Activated CD4-positive, alpha-beta T cell treated with anti-CD3 and anti-CD28 coated beads for 4 hours (primary cell): ENCODE results near the gene TST.

ENCODE experiments used
- DNase-seq, 2 donors: peaks; one replicate each; pipeline ENCODE4 v3.0.0-alpha.2; 2020

Gene TST

DNA sequence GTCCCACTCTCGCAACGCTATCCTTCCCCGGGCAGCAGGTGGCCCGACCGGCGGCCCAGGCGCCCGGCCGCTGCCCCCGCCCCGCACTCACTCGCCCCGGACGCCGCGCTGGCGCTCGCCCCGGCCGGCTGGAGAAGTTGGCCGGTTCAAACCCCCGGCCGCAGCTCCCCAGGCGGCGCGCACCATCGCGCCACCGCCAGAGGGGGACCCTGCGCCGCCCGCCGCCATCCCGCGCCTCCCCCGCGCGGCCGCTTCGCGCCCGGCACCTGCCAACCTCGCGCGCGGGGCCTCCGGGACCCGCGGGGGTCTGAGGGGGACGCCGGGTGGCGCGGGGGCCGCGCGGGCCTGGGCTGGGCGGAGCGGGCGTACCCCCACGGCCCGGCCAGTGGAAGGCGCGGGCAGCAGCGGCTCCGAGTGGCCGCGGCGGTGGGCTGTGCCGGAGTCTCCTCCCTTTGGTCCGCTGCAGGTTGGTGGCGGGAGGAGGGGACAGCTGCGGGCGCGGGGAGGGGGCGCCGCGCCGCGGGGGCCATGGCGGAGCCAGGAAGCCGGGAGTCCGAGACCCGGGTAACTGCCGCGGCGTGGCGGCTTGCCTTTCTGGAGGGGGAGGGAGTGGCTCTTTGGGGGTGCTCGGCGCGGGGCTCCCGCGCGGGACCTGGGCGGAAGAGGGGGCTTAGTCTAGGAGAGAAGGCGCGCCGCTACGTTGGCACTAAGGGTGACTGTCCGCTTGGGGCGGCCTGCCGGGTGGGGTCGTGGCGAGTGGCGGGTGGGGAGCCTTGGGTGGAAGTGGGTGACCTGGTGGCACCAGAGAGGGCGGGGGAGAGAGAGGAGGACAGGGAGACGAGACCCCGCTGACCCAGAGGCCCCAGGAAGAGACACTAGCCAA is at the start of gene TST, which contains the start of gene MPST:
Gene TST, minus strand, starts transcription at position 139 of the 883 bp plus-strand sequence. CDS start 715 bp downstream, outside the sequence.
Gene MPST, plus strand, starts transcription at position 434 of the 883 bp plus-strand sequence. Its CDS starts 95 bp downstream, at position 529.
- DNase-seq: peak; percentile 15

DNA sequence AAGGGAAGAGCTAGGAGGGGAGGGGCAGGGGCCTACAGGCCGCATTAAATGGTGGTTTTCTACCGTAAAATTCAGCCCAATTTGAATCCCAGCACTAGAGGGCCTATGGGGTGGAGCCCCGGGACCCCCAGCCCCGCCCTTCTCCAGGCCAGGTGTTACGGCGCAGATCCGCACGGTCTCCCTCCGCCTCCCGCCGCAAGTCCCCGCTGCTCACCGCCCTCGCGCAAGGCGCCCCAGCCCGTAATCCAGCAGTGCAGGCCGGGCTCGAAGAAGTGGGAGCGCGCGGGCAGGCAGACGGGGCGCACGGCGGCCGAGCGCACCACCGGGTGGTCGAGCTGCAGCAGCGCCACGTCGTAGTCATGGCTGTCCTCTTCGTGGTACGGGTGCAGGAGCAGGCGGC is 49.6 kb upstream of the TST start:
- no peak for DNase-seq

DNA sequence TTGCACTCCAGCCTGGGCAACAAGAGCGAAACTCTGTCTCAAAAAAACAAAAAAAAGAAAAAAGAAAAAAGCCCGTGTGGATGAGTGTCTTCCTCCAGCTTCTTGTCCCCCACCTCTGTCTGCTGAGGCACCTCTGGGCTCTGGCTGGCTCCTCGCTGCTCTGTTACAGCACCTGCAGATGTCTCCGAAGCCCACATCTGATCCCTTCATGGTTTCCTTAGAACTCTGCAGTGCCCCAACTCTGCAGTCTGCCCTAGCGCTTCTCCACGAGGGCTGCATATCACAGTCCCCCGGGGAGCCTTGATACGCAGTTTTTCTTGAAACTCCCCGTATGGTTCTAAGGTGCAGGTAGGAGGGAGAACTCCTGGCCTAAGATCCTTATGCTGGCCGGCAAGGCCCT is 48.2 kb upstream of the TST start:
- DNase-seq: no peak

DNA sequence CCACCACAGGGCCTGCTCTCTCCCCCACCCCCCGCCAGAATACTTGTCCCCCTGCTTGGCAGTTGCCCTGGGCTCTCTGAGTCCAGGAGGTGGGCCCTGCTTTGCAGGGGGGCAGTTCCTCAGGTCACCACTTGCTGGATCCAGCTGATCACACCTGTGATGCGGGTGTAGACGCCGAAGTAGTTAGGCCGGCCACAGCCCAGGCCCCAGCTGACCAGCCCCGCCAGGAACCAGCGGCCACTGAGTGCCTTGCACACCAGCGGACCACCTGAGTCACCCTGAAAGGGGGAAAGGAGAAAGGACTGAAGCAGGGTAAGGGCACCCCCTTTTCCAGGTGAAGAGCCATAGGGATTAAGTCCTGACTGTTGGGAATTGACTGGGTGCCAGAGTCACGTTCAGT is 46.7 kb upstream of the TST start:
- DNase-seq: no peak

DNA sequence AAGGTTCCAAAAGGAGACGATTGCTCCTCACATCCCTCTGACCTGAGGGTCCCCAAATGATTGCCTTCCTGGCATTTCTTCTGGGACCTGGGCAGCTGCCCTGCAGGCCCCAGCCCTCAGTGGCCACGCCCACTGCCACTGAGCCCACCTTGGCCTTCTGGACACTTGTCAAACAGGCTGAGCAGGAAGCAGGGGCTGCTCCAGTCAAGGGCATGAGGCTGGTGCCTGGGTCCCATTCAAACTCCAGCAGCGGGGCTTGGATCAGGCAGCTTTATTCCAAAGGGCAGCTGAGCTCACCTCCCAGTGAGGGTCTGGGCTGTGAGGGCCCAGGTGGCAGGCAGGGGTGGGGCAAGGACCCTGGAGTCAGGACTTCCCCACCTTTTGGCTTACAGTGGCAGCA is 45.9 kb upstream of the TST start:
- no peak for DNase-seq

DNA sequence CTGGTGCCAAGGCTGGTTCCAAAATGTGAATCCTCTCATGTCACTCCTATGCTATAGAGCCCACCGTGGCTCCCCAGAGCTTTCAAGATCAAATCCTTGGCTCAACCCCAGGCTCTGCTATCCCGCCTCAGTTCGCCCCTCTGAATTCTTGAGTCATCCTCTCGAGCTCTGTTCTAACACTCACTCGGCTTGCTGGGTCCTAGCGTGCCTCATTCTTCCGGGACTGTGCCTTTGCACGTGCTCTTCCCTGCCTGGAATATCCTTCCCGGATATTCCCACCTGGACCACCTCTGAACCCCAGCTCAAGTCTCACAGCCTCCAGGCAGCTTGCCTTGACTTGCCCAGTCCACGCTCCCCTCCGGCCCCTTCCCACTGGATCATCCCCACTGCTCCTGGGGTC is 45.3 kb upstream of the TST start:
- DNase-seq: no peak

DNA sequence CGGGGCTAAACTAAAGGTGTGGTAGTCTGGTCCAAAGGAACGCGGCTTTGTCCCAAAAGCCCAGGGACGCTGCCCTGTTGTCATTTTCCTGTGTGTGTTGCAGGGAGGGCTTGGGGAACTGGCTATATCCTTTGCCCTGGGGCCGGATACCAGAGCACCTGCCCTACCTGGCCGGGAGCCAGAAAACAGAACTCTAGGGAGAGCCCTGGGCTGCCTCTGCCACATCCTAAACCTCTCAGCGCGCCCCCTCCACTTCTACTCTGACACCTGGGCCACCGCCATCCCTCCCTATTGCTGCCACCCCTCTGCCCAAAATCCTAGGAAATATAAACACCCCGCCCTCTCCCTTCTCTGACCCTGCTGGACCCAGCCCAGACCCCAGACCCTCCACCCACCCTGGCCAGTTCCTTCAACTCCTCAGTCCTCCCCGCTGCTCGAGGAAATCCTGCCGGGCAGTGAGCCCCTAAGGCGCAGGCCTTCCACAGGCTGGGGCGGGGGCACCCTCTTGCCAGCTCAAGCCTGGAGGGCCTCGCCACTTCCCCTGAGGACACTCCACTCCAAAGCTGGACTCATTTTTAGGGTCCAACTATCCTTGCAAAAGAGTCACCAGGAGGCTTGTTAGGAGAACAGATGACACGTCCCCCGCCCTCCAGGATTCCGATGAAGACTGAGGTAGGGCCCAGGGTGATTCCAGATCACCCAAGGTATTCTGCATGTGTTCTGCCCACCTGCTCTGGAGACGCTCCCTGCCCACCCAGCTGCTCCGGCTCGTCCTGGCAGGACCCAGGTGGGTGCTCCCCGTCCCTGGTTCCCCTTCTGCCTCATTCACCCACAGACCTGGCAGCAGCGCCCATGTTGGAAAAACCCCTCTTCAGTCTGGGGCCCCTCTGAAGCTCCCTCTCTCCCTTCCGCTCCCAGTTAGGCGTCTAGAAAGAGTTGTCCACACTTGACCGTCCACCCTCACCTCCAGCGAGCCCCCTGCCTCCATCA is 44.5 kb upstream of the TST start:
- no peak for DNase-seq

DNA sequence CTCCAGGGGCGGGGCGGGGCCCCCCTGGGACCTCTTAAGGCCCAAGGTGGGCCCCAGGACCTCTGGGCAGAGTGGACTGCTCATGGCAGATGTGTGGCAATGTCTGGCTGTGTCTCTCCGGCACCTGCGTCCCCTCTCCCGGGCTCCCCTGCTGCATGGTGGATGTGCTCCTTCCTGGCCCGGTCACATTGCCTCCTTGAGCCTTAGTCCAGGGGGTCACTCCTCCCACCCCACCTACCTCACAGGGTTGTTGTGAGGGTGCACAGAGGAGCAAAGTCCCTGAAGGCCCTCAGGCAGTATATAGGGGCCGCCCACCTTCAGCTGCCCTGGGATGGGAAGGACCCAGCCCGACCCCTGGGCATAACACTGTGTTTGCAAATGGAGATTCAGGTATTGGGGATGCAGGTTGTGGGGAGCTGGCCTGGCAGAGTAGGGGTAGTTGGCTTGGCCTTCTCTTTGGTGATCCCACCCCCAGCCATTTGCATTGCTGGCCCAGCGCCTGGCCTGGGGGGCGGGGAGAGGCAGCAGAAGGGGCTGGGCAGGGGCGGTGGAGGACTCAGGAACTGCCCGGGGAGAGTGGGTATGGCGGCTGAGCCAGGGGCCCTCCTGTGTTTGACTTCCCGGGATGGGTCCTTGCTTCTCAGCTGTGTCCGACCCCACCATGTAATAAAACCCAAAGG is 43.6 kb upstream of the TST start:
- DNase-seq: no peak

DNA sequence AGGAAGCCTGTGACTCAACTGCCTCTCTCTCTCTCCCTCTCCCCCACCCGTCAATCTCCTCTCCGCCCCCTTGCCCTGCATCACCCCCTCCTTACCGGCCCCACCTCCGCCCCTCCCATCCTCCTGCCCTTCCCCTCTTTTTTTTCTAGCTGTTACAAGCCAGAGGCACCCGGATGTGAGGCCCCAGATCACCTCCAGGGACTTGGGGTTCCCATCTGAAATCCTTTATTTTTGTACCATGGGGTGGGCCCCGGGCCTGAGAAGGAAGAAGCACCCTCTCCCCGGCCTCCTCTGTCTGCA is 43.1 kb upstream of the TST start:
- no peak for DNase-seq

DNA sequence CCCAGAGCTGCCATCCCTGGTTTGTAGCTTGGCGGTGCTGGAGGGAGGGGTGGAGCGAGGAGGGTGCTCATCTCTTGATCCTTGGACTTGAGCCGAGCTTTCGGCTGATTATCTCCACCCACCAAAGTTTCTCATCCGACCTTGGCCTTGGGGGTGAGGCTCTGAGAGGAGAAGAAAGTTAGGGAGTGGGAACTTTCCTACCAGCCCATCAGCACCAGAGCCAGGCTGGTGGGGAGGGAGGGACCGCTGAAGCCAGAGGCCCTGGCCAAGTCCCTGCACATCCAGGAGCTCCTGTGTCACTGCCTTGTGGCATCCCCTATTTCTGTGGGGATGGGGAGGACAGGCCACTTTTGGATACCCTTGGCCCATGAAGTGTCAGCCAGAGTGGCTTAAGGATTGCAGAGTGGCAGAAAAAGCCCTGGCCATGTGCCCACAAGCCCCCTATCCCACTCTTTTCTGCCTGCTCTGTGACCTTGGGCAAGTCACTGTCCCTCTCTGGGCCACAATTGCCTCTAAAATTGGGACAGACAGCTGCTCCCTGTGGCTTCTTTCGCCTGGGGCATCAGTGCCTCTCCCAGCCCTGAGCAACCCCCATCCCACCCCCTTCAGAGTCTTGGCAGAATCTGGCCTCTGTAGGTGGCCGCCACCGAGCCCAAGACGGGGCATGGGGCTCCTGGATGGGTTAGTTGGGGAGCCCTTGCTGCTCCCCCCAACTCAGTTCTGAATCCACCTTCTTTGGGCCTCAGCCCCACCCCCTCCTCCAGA is 42.5 kb upstream of the TST start:
- DNase-seq: no peak

DNA sequence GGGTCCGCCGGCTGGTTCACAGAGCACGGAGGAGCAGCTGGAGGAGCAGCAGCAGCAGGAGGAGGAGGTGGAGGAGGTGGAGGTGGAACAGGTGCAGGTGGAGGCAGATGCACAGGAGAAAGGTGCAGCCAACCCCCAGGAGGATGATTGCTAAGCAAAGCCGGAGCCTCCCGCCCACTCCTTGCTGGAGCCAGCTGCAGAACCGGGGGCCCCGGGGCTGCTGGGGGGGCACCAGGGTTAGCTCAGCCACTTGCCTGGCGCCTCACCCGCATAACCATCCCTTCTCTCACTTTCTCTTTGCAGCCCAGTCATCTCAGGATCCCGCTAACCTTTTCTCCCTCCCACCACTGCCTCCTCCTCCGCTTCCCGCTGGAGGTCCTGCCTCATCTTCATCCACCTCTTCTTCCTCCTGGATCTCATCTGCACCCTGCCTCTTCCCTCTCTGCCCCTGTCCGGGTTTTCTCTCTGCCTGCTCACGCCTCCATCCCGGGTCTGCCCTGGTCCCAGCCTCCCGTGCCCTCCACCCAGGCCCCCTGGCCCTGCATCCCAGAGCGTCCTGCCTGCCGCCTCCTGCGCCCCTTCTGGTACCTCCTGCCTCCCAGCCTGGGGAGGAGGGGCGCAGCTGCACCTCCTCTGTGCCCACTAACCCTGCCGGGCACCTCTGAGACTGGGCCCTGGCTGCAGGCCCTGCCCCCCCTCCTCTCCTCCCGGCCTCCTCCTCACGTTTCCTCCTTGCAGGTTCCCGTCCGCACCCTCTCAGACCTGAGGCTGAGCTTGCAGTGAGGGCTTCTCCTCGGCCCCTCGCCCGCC is 41.8 kb upstream of the TST start:
- DNase-seq: no peak

DNA sequence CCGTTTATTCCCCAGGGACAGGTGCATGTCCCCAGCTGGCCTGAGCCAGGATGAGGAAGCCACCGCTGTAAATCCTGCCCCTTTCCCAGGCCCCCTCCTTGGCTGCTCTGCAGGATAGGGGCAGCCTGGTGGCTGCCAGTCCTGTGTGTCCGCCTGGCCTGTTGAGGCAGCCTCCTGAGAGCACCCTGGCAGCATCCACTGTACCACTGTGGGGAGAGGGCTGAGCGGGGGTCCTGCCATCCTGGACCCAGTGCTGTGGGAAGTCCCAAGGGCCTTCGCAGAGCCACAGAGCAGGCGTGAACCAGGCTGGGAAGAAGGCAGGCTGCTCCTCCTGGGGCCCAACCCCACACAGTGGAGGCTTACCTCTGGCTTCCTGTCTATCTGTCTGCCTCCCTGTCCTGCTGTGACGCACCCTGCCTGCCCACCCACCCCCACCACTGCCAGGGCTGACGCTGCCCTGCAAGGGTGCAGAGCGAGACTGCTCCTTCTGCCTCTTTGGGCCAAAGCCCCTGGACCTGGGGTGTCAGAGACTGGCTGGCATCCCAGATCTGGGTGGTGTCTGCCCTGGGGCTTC is 40.7 kb upstream of the TST start:
- no peak for DNase-seq

DNA sequence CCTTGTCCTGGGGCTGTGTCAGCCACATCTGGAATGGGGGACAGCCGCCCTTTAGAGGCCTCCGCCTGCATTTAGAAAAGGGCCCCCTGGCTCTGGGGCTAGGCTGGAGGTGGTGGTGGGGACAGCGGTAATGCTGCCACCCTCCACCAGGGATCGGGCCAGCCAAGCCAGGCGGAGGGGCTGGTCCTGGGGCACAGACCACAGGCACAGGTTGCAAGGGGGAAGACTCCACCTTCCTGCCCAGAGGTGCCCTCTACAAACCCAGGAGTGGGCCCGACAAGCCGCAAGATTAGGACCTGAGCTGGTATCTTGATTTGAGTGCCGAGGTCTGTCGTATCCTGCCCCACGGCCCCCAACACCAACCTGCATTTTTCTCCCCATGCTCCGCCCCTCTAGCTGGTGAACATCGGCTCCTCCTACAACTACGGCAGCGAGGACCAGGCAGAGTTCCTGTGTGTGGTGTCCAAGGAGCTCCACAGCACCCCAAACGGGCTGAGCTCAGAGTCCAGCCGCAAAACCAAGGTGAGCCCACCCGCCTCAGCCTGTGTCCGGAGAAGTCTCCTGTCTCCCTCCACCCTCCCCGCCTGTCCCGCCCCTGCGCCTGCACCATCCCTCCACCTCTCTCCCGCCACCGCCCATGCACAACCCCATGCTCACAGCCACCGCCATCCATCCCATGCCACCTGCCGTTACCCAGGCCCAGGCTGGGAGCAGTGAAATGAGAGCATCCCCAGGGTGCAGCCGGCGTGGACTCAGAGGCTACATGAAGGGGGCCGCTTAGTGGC is 39.9 kb upstream of the TST start:
- DNase-seq: no peak

DNA sequence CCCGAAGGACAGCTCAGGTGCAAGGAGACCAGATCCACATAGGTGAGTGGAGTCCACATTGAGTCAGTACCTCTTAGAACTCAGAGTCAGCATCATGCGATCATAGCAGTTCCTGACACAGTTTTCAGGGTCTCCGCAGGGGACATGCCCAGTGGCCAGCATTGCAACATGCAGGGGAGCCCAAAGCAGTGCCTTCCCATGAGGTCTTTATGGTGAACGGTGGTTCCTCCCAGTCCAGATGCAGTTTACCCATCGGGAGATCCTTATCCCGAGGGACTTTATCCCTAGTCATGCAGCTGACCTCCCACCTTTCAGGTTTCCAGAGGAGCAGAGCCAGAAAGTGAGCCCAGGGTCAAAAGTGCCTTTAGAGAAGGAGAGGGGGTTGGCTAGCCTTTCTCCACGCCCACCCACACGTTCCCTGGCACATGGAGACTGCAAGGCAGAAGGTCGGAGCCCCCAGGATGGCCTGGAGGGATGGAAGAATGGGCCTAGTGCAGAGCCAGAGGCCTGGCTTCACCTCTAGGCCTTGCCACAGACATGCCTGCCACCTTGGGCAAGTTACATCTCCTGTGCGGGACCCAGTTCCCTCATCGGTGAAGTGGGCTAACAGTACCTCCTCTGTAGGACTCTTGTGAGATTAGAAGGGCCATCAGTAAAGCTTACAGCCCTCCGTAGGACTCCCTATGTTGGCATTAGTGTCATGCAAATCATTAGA is 38.7 kb upstream of the TST start:
- DNase-seq: no peak

DNA sequence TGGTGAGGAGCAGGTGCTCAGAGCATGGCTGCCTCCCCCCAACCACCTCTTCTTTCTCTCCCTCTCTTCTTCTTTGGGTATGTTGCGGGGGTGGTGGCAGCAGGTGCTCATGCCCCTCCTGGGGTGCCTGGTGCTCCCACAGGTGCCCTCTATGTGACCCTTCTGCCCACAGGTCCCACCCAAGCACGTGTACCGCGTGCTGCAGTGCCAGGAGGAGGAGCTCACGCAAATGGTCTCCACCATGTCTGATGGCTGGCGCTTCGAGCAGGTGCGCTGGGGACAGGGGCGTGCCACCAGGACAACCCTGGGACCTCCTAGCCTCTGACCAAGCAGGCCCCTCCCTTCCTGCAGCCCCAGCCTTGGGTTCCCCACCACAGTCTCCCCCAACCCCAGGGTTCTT is 38.0 kb upstream of the TST start:
- DNase-seq: no peak

DNA sequence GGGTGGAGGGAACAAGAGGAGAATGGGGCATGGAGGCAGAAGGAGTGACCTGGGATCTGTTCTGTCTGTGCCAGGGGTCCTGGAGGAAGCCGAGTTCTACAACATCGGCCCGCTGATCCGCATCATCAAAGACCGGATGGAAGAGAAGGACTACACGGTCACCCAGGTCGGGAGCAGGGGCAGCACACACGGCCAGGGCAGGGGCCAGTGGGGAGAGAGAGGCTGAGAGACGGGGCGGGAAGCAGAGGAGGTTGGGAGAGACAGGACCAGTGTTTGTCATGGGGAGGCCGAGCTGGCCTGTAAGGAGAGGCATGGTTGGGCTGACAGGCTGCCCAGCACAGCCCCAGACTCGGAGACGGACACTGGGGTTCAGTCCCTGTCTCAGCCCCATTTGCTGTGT is 37.0 kb upstream of the TST start:
- no peak for DNase-seq

DNA sequence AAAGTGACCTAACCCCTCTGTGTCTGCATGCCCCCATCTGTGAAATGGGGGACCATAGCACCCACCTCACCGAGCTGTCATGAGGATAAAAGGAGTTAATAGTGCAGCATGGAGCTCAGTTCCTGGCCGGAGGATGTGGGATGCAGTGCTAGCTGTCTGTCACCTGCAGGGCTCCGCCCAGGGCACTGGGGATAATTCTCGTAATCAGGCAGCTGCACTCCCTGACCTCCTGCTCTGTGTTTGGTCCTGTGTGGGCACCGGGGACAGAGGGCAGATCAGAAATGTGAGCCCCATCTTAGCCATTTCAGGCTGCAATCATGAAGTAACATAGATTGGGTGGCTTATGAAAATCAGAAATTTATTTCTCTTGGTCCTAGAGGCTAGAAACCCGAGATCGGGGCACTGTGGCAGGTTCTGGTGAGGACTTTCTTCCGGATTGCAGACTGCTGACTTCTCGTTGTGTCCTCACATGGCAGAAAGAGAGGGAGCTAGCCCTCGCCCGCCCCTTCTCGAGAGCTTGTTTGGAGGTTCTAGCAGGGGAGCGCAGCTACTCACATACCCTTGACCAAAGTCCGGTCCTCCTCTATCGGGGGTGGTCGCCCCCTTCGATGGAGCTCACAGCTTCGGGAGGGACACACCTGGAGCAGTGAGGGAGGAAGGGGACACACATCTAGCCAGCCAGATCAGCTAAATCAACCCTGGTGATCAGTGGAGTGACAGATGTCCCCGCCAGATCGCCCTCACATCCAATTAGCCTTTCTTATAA is 35.5 kb upstream of the TST start:
- DNase-seq: no peak

DNA sequence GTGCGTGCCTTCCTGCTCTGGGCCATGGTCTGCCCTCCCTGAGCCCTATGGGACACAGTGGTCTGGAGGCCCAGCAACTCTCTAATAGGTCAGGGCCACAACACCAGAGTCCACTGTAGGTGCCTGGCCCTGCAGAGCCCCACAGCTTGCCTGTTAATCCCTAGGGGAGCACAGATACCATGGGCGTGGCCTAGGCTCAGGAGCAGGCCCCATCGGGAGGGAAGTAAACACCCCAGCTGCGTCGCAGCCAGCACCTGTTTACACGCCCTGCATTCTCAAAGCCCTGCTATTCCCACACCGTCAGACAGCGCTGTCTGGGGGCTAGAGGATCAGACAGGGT is 34.8 kb upstream of the TST start:
- DNase-seq: no peak
